GM18870 (cell line): Measurements from ENCODE around the gene ACOT11.
"Not testable (repeated sequence)": the region's sequence is repeated elsewhere in the genome, so short reads cannot be mapped to it uniquely, and the experiment has no call there.

Experiments used
- ATAC-seq: cut with Tn5 transposase; IDR thresholded peaks from one replicate; pipeline ENCODE4 v1.9.1; 2021; ENCODE audit warnings: moderate library complexity; ENCODE audit not compliant: unreplicated experiment

The ACOT11 gene

DNA sequence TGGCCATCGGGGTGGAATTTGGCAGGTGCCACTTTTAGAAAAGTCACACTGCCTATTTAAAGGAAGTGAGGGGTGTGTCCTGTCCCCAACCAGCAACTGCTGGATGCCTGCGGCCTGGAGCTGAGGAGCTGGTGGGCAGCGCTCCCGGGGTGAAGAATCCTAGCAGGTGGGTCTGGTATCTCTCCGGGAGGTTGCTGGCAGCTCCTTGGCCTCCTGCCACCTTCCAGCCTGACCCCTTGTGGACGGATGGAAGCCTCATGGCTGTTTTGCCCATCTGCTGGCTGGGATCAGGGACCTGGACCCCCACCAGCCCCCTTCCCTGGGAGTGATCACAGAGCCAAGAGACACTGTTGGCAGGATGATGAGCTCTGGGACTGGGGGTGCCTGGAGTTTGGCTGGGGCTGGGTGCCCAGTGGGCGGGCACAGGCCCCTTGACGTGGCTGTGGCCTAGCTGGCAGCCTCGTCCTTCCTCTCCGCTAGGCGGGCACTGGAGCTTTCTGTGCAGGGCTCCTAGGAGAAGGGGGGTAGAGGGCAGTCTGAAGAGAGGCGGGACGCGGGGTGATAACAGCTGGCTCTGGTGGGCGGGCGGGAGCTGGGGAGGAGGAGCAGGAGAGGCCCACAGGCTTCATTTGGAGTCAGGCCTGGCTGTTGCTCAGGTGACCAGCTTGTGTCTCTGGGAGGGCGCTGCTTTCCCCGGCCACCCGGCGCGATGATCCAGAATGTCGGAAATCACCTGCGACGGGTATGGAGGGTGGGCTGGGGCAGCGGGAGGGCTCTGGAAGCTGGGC is at the start of gene ACOT11:
Gene ACOT11, plus strand, starts transcription at position 628 of the 788 bp plus-strand sequence. Its CDS starts 82 bp downstream, at position 710.
- no peak for ATAC-seq

DNA sequence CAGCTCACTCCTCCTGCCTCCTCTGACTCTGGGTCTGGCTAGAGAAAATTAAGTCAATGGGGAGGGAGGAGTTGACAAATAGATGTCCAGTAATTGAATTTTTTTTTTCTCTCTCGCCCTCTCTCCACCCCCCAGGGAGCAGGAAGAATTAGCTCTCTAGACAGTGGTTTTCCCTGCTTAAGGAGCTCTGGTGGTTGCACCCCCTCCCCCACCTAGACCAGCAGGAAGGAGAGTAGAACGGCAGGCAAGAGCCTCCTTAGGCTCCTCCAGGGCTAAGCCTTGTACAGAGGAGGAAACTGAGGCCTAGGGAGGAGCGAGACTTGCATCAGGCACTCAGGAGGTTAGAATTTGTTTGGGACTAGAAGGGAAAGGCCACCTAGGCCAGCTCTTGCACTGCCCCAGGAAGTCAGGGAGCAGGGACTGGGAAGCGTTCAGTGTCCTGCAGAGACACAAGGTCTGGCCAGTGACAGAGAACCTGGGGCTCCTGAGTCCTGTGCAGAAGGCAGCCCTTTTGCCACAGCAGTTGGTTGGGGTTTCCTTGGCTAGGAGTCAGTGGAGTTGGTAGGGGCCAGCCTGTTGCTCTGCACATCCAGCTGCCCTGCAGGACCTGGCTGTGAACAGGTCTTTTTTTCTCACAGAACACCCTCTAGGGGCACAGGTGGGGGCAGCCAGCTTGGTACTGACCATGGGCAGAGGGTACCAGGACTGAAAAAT is 49.5 kb upstream of the ACOT11 start:
- ATAC-seq, result no peak

DNA sequence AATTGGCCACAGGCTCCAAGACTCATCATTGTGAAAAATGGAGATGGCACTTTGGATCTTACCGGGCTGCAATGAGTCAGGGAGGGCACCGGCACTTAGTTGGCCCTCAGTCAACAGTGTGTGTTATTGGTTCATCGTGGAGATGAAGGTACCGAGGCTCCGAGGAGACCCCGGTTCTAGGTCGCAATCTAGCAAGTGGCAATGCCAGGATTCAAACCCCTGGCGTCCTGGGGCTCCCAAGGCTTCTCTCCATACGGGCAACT is 49.0 kb upstream of the ACOT11 start:
- no peak for ATAC-seq

DNA sequence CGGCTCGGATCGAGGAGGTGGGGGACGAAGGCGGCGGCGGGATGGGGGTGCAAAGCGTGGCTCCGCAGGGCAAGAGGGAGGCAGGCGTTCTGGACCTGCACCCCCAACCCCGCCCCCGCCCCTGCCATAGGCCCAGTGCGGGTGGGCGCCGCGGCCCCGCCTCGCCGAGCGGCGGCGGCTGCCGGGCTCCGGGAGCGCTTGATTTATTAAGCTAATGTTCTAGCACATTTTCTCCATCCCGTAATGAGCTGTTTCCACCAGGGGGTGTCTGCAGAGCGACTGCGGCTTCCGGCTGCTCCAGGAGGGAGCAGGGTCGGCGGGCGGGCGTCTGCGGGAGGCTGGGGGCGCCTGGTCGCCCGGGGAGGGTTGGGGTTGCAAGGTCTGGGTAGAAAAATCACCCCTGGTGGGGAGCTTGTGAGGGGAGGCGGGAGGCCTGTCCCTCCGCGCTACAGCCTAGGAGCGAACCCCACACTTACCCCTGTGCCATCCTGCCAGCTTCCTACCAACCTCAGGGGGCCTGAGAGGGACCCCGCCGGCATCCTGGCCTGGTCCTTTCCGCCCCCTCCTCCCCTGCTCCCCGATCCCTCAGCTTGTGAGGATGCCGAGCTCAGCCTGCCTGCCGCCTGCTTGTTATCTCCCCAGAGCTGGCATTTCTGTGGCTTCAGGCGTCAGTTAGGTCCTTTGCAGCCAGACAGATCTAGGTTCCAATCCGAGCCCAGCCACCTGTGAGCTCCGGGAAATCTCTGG is 48.5 kb upstream of the ACOT11 start:
- ATAC-seq, result no peak

DNA sequence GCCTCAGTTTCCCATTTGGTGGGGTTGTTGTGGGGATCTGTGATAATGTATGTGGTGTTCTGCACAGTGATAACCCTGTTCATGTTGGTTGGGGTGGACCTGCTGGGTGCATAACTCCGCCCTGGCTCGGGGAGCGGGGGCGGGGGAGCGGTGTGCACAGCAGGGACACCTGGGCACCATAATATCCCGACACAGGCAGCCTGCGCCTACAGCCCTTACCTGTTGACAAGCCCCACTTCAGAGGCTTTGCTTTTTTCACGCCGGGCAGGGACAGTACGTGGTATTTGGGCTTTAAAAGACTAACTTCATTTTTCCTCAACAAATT is 48.0 kb upstream of the ACOT11 start:
- no peak for ATAC-seq

DNA sequence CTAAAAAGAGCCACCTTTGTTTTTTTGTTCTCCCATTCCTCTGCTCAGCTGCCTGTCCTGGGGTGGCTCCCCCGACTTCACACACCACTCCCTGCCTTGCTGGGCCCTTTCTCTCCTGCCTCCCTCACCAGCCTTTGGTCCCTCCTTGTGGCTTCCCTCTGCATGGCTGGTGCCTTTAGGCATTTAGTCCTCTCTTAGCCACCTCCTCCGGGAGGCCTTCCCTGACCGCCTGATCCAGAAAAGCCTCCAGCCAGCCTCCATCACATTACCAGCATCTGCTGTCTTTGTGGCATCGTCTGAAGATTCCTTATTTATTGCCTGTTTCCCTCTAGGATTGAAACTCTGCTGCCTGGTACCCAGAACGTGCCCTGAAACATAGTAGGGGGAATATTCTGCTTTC is 46.2 kb upstream of the ACOT11 start:
- ATAC-seq, result no peak

DNA sequence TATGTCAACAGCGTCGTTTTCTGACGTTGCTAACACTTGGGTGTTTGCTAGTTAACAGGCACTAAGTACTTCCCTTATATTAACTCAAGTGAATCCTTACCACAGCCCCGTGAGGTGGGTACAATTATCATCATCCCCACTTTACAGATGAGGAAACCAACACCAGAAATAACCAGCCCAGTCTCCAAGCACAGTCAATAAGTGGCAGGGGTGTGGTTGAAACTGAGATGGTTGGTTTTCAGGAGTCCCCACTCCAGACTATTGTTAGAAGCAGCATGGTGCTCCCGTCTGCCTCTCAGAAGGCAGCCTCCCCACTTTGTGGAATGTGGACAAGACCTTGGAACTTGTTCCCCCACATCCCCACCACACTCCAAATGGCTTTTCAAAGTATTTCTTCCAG is 45.7 kb upstream of the ACOT11 start:
- ATAC-seq, result no peak

DNA sequence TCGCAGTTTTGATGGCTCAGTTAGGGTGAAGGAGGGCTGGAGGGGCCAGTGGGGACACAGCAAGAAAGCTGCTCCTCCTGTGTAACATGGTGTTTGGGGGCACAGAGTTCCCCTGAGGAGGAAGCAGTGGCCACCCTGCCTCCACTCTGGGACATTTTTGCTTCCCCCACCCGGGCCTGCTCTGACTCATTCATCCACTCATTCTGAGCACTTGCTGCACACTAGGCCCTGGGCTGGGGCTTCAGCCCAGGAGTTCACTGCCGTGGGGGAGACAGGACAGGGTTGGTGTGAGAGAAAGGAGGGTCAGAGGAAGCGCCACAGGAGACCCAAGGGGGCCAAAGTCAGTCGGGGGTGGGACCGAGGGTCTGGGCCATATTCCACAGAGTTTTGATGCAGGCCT is 41.4 kb upstream of the ACOT11 start:
- no peak for ATAC-seq

DNA sequence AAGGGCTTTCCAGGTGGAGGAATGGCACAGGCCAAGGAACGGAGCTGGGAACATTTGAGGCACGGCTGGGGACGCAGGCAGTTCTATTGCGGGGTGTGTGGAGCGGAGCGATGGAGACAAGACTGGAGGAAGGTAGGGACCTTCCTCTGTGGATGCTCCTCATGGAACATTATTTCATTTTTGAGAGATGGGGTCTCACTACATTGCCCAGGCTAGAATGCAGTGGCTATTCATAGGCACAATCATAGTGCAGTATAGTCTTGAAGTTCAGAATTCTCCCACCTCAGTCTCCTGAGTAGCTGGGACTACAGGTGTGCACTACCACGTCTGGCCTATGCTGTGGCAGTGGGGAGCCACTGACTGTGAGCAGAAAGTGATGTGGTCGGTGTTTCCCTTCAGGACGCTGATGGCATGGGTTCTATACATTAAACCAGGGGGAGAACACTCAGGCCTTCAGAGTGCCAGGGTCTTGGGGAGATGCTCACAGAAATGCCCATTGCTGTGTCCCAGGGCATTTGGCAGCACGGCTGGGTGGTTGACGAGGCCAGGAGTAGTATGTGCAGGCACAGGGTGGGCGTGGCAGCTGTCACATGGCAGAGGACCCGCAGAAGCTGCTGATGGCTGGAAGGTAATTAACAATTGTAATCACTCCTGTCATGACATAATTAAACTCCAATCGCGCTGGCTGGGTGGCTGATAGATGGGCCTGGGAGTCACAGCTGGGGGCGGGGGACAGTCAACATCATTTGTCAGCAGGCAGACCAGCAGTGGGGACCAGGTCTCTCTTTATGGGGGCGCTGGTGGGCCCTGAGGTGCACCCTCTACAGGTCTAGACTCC is 40.8 kb upstream of the ACOT11 start:
- ATAC-seq, result no peak

DNA sequence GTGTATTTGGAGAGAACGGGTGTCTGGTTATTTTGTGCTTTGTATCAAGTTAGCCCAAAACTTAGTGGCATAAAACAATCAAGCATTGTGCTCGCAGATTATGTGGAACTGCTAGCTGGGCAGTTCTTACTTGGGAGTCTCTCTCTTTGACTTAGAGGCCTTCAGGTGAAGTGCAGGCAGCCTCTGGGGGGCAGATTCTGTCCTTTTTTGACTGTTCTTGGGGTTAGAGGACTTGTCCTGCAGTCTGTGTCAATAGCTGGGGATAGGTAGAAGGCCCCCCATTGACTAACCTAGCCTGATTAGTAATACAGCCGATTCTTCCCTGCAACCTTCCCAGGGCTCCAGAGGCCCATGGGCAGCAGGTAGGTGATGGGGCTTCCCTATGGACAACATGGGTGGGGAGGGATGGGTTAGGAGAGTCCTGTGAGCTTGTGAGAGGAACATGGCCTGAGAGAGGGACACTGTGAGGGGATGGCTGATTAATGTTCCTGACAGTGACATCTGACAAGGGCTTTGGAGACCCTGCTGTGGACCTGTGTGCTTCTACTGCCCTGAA is 37.2 kb upstream of the ACOT11 start:
- ATAC-seq, result no peak

DNA sequence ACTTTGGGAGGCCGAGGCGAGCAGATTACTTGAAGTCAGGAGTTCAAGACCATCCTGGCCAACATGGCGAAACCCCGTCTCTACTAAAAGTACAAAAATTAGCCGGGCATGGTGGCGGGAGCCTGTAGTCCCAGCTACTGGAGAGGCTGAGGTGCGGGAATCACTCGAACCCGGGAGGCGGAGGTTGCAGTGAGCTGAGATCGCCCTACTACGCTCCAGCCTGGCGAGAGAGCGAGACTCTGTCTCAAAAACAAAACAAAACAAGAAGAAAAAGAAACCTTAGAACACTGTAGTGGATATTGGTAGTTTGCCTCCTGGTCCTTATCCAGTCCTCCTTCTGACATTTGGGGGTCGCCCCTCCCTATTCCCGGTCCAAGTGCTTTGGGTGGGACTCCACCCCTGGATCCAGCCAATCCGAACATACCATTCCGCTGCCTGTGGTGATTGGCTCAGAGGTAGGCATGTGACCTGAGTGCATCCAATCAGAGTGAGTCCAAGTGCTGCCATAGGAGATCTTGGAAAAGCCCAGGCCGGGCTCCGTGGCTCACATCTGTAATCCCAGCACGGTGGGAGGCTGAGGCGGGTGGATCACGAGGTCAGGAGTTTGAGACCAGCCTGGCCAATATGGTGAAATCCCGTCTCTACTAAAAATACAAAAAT is 34.0 kb upstream of the ACOT11 start:
- not testable (repeated sequence) for ATAC-seq

DNA sequence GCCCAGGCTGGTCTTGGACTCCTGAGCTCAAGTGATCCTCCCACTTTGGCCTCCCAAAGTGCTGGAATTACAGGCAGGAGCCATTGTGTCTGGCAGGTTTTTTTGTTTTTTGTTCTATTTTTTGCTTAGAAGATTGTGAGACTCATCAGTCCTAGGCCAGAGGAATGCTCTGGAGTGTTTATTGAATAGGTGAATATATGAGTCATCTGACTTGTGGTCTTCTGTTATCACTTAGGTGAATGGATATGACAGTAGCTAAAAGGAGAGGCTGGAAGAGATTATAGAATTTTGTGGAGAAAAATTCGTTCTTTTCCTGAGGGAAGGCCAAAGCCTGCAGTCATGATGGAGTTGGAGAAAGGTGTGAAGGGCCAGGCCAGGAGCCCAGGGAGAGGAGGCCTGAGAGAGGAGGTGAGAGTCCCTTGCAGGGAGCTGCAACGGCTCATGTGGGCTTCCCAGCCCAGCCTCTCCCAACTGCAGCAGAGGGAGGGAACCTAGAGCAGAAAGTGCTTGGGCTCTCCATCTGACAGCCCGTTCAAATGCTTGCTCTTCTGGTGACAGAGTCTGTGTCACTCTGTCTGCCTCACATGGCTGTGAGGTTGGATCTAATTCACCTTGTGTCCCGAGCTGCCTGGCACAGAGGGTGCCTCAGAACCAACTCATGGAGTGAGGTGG is 31.6 kb upstream of the ACOT11 start:
- no peak for ATAC-seq

DNA sequence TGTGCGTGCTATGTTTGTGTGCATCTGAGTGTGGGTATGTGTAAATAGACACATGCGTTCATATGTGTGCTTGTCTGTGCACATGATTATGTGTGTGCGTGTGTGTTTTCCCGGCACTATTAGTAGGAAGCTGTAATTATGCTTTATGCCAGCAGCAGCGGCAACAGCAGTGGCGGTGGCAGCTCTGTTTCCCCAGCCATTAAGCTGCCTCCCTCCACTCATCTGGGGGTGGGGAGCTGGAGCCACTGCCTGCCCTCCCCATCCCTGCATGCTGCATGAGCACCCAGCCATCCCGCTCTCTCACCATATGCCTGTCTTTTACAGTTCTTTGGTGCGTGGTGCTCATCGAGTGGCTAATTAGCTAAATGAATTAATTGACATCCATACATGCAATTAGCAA is 30.5 kb upstream of the ACOT11 start:
- no peak for ATAC-seq

DNA sequence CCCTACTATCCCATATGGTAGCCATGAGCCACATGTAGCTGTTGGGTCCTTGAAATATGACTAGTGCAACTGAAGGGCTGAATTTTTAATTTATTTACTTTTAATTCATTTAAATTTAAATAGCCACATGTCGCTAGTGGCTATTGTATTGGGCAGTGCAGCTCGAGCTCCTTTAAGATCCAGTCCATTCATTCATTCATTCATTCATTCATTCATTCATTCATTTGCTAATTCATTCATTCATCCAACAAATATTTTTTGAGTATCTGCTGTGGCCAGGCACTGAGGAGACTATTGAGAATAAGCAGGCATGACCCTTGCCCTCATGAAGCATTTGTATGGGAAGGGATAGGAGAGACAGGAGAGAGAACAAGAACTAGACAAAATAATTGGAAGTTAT is 29.5 kb upstream of the ACOT11 start:
- no peak for ATAC-seq

DNA sequence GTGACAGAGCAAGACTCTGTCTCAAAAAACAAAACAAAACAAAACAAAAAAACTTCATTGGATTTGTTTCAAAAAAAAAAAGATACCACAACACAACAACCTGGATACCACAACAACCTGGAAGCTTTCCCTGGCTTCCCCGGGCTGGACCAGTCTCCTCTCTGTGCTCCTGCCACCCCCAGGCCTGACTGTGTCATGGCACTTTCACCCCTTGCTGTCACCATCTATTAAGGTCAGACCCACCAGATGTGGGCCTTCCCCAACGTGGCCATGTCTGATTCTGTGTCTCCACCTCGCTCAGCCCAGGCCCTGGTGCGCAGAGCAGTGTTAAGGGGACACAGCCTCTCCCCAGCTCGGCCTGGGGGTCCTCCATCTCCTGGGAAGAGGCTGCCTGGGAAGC is 28.3 kb upstream of the ACOT11 start:
- no peak for ATAC-seq

DNA sequence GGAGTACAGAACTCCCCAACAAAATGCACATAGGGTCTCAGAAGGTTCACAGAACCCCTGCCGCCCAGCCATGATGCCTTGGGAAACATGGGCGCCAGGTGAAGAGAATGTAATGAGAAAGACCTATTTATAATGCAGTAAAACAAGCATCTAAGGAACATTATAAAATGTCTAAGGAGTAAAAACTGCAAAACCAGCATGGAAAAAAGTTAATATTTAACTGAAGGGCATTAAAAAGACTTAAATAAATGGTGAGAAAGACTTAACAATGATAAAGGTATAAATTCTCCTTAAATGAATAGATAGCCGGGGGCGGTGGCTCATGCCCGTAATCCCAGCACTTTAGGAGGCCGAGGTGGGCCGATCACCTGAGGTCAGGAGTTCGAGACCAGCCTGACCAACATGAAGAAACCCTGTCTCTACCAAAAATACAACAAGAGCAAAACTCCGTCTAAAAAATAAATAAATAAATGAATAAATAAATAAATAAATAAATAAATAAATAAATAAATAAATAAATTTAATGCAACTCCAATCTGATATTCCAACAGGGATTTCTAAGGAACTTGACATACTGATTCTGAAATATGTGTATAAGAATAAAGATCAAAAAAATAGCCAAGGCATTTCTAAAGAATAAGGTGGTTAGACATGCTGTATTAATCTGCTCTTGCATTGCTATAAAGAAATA is 27.3 kb upstream of the ACOT11 start:
- no peak for ATAC-seq

DNA sequence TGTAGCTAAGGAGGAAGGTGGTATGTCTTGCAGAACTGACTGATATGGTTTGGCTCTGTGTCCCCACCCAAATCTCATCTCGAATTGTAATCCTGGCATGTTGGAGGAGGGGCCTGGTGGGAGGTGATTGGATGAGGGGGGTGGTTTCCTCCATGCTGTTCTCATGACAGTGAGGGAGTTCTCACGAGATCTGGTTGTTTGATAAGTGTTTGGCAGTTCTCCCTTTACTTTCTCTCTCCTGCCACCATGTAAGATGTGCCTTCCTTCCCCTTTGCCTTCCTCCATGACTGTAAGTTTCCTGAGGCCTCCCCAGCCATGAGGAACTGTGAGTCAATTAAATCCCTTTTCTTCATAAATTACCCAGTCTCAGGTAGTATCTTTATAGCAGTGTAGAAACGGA is 21.5 kb upstream of the ACOT11 start:
- ATAC-seq, result not testable (repeated sequence)

DNA sequence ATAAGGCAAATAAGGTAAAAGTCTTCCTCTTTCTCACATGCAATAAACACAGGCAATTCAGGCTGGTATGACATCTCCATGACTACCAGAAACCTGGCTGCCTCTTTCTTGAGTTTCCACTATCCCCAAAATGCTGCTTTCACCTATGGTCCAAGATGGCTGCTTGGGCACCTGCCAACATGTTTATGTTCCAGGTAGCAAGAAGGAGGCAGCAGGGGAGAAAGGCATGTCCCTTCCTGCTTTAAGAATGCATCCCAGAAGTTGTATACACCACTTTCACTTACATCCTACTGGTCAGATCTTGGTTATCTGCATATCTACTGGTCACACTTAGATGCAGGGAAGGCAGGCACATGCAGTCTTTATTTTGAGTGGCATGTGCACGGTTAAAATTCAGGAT is 19.4 kb upstream of the ACOT11 start:
- ATAC-seq, result no peak

DNA sequence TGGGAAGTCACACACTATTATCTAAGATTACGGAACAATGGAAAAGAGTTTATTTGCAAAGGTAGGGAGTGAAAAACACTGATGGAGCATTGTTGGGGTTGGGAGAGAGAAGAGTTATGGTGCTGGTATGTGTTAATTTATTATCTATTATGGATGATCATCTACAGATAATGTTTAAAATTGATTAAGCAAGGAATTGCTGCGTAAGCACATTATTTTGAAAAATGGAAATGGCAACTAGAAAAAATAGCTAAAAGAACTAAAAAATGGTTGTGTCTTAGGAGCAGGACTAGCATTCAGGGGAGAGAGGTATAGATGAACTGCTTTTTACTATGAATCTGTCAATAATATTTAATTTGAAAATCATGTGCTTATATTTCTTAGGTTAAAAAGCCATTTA is 16.0 kb upstream of the ACOT11 start:
- ATAC-seq, result no peak
